H9 (cell line): Measurements from ENCODE around the gene UGT2A3. TPM values are rescaled to one million over a fixed set of nuclear protein-coding genes. Genes with fewer than 3 reads are reported as not detected.

Source experiments
- DNase-seq: peaks from one replicate; pipeline ENCODE4 v3.0.0-alpha.2; 2017
- H2AFZ ChIP-seq: one replicate; pipeline ENCODE4 v1.6.1; 2013; ENCODE audit warnings: mild to moderate bottlenecking, low read length, control low read depth, moderate library complexity
- H2AK5ac ChIP-seq: 2 replicates; pipeline ENCODE4 v1.6.1; 2013; ENCODE audit warnings: low read length, control low read depth, mixed read lengths; ENCODE audit not compliant: insufficient read length
- H2BK120ac ChIP-seq: one replicate; pipeline ENCODE4 v1.6.1; 2013; ENCODE audit warnings: low read depth, mild to moderate bottlenecking, low read length, control low read depth, inconsistent platforms; ENCODE audit not compliant: poor library complexity, severe bottlenecking
- H2BK12ac ChIP-seq: 2 replicates; pipeline ENCODE4 v1.6.1; 2013; ENCODE audit warnings: low read length, control low read depth, mixed read lengths, low read depth; ENCODE audit not compliant: insufficient read length
- H2BK15ac ChIP-seq: 2 replicates; pipeline ENCODE4 v1.6.1; 2013; ENCODE audit warnings: low read depth, low read length, control low read depth
- H2BK20ac ChIP-seq: one replicate; pipeline ENCODE4 v1.6.1; 2013; ENCODE audit warnings: low read depth, mild to moderate bottlenecking, low read length, control low read depth, inconsistent platforms; ENCODE audit not compliant: poor library complexity, severe bottlenecking
- H2BK5ac ChIP-seq: 2 replicates; pipeline ENCODE4 v1.6.1; 2013; ENCODE audit warnings: low read length, control low read depth, mixed read lengths; ENCODE audit not compliant: insufficient read length
- H3K14ac ChIP-seq: 2 replicates; pipeline ENCODE4 v1.6.1; 2013; ENCODE audit warnings: low read length, control low read depth; ENCODE audit not compliant: insufficient read depth
- H3K18ac ChIP-seq: 2 replicates; pipeline ENCODE4 v1.6.1; 2013; ENCODE audit warnings: low read depth, mild to moderate bottlenecking, mixed read lengths, low read length, control low read depth; ENCODE audit not compliant: insufficient read length
- H3K23ac ChIP-seq: 2 replicates; pipeline ENCODE4 v1.6.1; 2013; ENCODE audit warnings: low read length, control low read depth, mixed read lengths, low read depth; ENCODE audit not compliant: insufficient read length
- H3K23me2 ChIP-seq: 2 replicates; pipeline ENCODE4 v1.6.1; 2013; ENCODE audit warnings: low read depth, mild to moderate bottlenecking, mixed read lengths, low read length, control low read depth; ENCODE audit not compliant: insufficient read length, poor library complexity, severe bottlenecking
- H3K27ac ChIP-seq: 2 replicates; pipeline ENCODE4 v1.5.1; 2013; ENCODE audit warnings: low read length, control low read depth, mixed read lengths, low read depth; ENCODE audit not compliant: insufficient read length
- H3K27me3 ChIP-seq: 2 replicates; pipeline ENCODE4 v1.6.1; 2013; ENCODE audit warnings: low read length, control low read depth, inconsistent platforms; ENCODE audit not compliant: insufficient read depth
- H3K4ac ChIP-seq: 2 replicates; pipeline ENCODE4 v1.6.1; 2013; ENCODE audit warnings: low read depth, mild to moderate bottlenecking, control low read depth, inconsistent platforms, low read length, moderate library complexity
- H3K4me1 ChIP-seq: 2 replicates; pipeline ENCODE4 v1.6.1; 2013; ENCODE audit warnings: low read length, control low read depth, inconsistent platforms; ENCODE audit not compliant: insufficient read depth
- H3K4me2 ChIP-seq: 2 replicates; pipeline ENCODE4 v1.6.1; 2013; ENCODE audit warnings: low read length, control low read depth, mixed read lengths; ENCODE audit not compliant: insufficient read length, insufficient read depth
- H3K56ac ChIP-seq: 2 replicates; pipeline ENCODE4 v1.6.1; 2013; ENCODE audit warnings: low read depth, mild to moderate bottlenecking, mixed read lengths, low read length, control low read depth; ENCODE audit not compliant: insufficient read length
- H3K79me1 ChIP-seq: 2 replicates; pipeline ENCODE4 v1.6.1; 2013; ENCODE audit warnings: low read depth, mild to moderate bottlenecking, moderate library complexity, low read length, control low read depth, inconsistent platforms; ENCODE audit not compliant: insufficient read depth, poor library complexity, severe bottlenecking
- H3K79me2 ChIP-seq: 2 replicates; pipeline ENCODE4 v1.6.1; 2013; ENCODE audit warnings: low read length, control low read depth, inconsistent platforms; ENCODE audit not compliant: insufficient read depth
- H3K9ac ChIP-seq: 2 replicates; pipeline ENCODE4 v1.6.1; 2013; ENCODE audit warnings: low read length, control low read depth, mixed read lengths; ENCODE audit not compliant: insufficient read length; ENCODE audit errors: extremely low read depth
- H3K9me3 ChIP-seq: one replicate; pipeline ENCODE4 v1.6.1; 2013; ENCODE audit warnings: low read depth, low read length, inconsistent platforms; ENCODE audit not compliant: control insufficient read depth
- H3T11ph ChIP-seq: one replicate; pipeline ENCODE4 v1.6.1; 2013; ENCODE audit warnings: mild to moderate bottlenecking, low read length, control low read depth, inconsistent platforms
- H4K20me1 ChIP-seq: one replicate; pipeline ENCODE4 v1.6.1; 2013; ENCODE audit not compliant: control insufficient read depth, insufficient read length, insufficient read depth
- H4K5ac ChIP-seq: 2 replicates; pipeline ENCODE4 v1.6.1; 2013; ENCODE audit warnings: low read depth, mild to moderate bottlenecking, mixed read lengths, low read length, control low read depth; ENCODE audit not compliant: insufficient read length
- H4K8ac ChIP-seq: replicated peaks from 2 replicates; pipeline ENCODE4 v1.6.1; 2013; ENCODE audit warnings: low read length, control low read depth, mixed read lengths, low read depth; ENCODE audit not compliant: insufficient read length
- H4K91ac ChIP-seq: 2 replicates; pipeline ENCODE4 v1.6.1; 2013; ENCODE audit warnings: low read depth, mild to moderate bottlenecking, moderate library complexity, mixed read lengths, low read length, control low read depth; ENCODE audit not compliant: insufficient read length
- H3K27ac Mint-ChIP-seq, 3 experiments: 2 replicates in 2 of 3; 3 replicates in 1 of 3; pipeline ENCODE4 v1.8.0; 2020 to 2021; ENCODE audit warnings: mixed read lengths in 3 of 3, mild to moderate bottlenecking in 1 of 3, moderate library complexity in 1 of 3
- H3K27me3 Mint-ChIP-seq: 2 replicates; pipeline ENCODE4 v1.8.0; 2021; ENCODE audit warnings: low read depth, mild to moderate bottlenecking, moderate library complexity, mixed read lengths
- H3K36me3 Mint-ChIP-seq, 3 experiments: 2 replicates in 2 of 3; 3 replicates in 1 of 3; pipeline ENCODE4 v1.8.0; 2020 to 2021; ENCODE audit warnings: low read depth in 3 of 3, mixed read lengths in 3 of 3; ENCODE audit not compliant: insufficient read depth in 1 of 3
- H3K4me1 Mint-ChIP-seq, 2 experiments: 2 replicates each; pipeline ENCODE4 v1.8.0; 2020; ENCODE audit warnings: mixed read lengths in 2 of 2
- H3K4me3 Mint-ChIP-seq, 2 experiments: 2 replicates in 1 of 2; 3 replicates in 1 of 2; pipeline ENCODE4 v1.8.0; 2020 to 2021; ENCODE audit warnings: mild to moderate bottlenecking in 2 of 2, mixed read lengths in 2 of 2, moderate library complexity in 1 of 2
- H3K9me3 Mint-ChIP-seq, 2 experiments: 2 replicates in 1 of 2; 3 replicates in 1 of 2; pipeline ENCODE4 v1.8.0; 2020; ENCODE audit warnings: mild to moderate bottlenecking in 2 of 2, mixed read lengths in 2 of 2, moderate library complexity in 1 of 2
- CTCF ChIP-seq: fragments of 200-600 bp; sonication (generic); conservative IDR thresholded peaks from 3 replicates; pipeline ENCODE4 v1.8.0; 2021; ENCODE audit warnings: antibody characterized with exemption, mild to moderate bottlenecking
- WGBS: extraction: QIAGEN DNeasy Blood & Tissue Kit; methylation state at CpG from one replicate; pipeline ENCODE4 v1.1.7; 2013; ENCODE audit warnings: missing lambda C conversion rate, low lambda C conversion rate, mixed read lengths; ENCODE audit not compliant: insufficient read length; ENCODE audit errors: extremely low coverage; 5-methylcytosine and 5-hydroxymethylcytosine counted together
- total RNA-seq: library from RNA; stranded (reverse); gene quantifications from 2 replicates; pipeline ENCODE4 v1.2.1, GENCODE V29; 2021

UGT2A3 gene
- total RNA-seq, 1 experiment from 2014 or later, result not detected

GRCh38 chr4:68954126-68954525, 2.5 kb upstream of the UGT2A3 start:
- DNase-seq, result no peak
- Histone ChIP-seq H4K5ac (no peak overlapping the region), H2AK5ac (no peak overlapping the region), H3K4me1 (no peaks in the 10 kb centered on the region), H3K4me2 (no peak overlapping the region), H4K8ac (no peak overlapping the region), H3K23ac (no peak overlapping the region), H3K9ac (no peak overlapping the region), H3K23me2 (no peaks in the 10 kb centered on the region), H2BK12ac (no peak overlapping the region), H4K20me1 (no peaks in the 10 kb centered on the region), H3K79me1 (no peaks in the 10 kb centered on the region), H3K18ac (no peak overlapping the region), H3K27ac (no peak overlapping the region), H3K14ac (no peak overlapping the region), H3K27me3 (no peaks in the 10 kb centered on the region), H2BK20ac (no peak overlapping the region), H2BK15ac (no peak overlapping the region), H2BK5ac (no peak overlapping the region), H4K91ac (no peak overlapping the region), H2BK120ac (no peak overlapping the region), H3T11ph (no peak overlapping the region), H3K79me2 (no peaks in the 10 kb centered on the region), H3K4ac (no peak overlapping the region), H2AFZ (no peak overlapping the region), H3K9me3 (no peaks in the 10 kb centered on the region), H3K56ac (no peak overlapping the region)
- no CpG with 5 or more reads among the region's 3 CpGs for whole genome bisulfite sequencing
- Mint-ChIP-seq H3K9me3 (peaks cover under 1 to 8% of the 10 kb centered on the region in 2 experiments; a peak in 3 of 5 replicates), H3K36me3 (peaks cover 0 to 5% (median 0%) of the 10 kb centered on the region in 3 experiments; a peak in 4 of 7 replicates), H3K27ac (no peak overlapping the region), H3K4me1 (peaks cover 11% of the 10 kb centered on the region in 2 experiments; a peak in 2 of 4 replicates), H3K27me3 (no peaks in the 10 kb centered on the region), H3K4me3 (no peak overlapping the region)
- TF ChIP-seq CTCF, result no peak
